ENCODE measurements around the gene FGB. TPM values are rescaled to one million over a fixed set of nuclear protein-coding genes. Genes with fewer than 3 reads are reported as not detected.

Gene FGB
- total and polyA plus RNA-seq, 2 experiments from 2014 or later = not detected

DNA sequence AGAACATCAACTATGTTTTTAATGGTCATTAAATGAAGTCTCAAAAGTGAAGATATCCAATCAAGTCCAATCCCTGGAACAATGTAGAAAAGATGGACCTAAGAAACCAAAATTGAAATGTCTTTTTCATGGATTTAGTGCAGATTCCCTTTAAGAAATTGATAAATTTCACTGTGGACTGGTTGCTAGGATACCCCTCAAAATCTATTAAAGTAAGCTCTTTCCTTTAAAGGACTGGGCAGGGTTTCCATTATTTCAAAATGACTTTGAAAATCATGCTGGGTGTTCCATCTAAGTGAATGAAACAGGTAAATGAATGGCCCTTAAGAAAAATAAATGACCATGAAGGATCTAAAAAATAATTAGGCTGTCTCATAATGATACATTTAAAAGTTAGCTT, 41.2 kb upstream of the FGB start (continued):
- no peak for TF ChIP-seq STAT1 (IDR thresholded peaks at IDR 0.05; ENCODE audit: unreplicated experiment)
- TF ChIP-seq EZH2 (IDR thresholded peaks at IDR 0.05; ENCODE audit: low read depth, unreplicated experiment) = no peak
- TF ChIP-seq CREB1 (CRISPR knock-in tag; IDR thresholded peaks at IDR 0.05; ENCODE audit: low read depth) = no peak
- TF ChIP-seq EZH2phosphoT487 (IDR thresholded peaks at IDR 0.05; ENCODE audit: unreplicated experiment) = no peak

DNA sequence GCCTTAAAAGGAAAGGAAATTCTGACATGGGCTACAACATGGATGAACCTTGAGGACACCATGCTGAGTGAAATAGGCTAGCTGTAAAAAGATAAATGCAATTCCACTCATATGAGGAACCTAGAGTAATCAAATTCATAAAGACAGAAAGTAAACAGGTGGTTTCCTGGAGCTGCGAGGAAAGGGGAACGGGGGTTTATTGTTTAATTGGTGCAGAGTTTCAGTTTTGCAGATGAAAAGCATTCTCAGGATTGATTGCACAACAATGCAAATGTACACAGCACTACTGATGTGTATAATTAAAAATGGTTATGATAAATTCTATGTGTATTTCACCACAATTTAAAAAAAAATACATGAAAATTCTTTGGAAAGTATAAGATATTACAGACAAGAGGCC, 36.7 kb upstream of the FGB start:
- Histone ChIP-seq H3K27ac (ENCODE audit: low read depth) (no peak overlapping the region), H4K20me1 (replicated peaks; ENCODE audit: insufficient read depth) (no peaks in the 10 kb centered on the region), H3K4me1 (ENCODE audit: insufficient read depth) (no peaks in the 10 kb centered on the region), H3K4me3 (no peak overlapping the region), H3K9me2 (ENCODE audit: insufficient read depth) (no peaks in the 10 kb centered on the region), H3K79me2 (replicated peaks; ENCODE audit: insufficient read depth) (no peaks in the 10 kb centered on the region), H3F3A (replicated peaks; ENCODE audit: low read depth) (no peaks in the 10 kb centered on the region), H3K27me3 (ENCODE audit: insufficient read depth) (no peaks in the 10 kb centered on the region), H2AFZ (no peak overlapping the region), H3K36me3 (ENCODE audit: insufficient read depth) (no peaks in the 10 kb centered on the region), H3K4me2 (no peak overlapping the region)
- Mint-ChIP-seq H3K9me3 (no peaks in the 10 kb centered on the region), H3K4me3 (no peak overlapping the region), H3K27ac (no peak overlapping the region), H3K27me3 (ENCODE audit: insufficient read depth, low read depth, poor library complexity) (peaks cover 2% of the 10 kb centered on the region), H3K4me1 (peaks cover 13% of the 10 kb centered on the region), H3K36me3 (ENCODE audit: low read depth) (no peaks in the 10 kb centered on the region)
- DNase-seq (ENCODE audit: low spot score) = no peak
- ATAC-seq = no peak
- TF ChIP-seq CREB1 (CRISPR knock-in tag; IDR thresholded peaks at IDR 0.05; ENCODE audit: low read depth) (no peak), NANOG (IDR thresholded peaks at IDR 0.05; ENCODE audit: borderline replicate concordance) (no peak), JUNB (IDR thresholded peaks at IDR 0.05; ENCODE audit: unreplicated experiment) (no peak), ZNF331 (CRISPR knock-in tag; IDR thresholded peaks at IDR 0.05; ENCODE audit: low read depth) (no peak), EZH2 (IDR thresholded peaks at IDR 0.05; ENCODE audit: low read depth, unreplicated experiment) (no peak)
- TF ChIP-seq, protein P1, sequence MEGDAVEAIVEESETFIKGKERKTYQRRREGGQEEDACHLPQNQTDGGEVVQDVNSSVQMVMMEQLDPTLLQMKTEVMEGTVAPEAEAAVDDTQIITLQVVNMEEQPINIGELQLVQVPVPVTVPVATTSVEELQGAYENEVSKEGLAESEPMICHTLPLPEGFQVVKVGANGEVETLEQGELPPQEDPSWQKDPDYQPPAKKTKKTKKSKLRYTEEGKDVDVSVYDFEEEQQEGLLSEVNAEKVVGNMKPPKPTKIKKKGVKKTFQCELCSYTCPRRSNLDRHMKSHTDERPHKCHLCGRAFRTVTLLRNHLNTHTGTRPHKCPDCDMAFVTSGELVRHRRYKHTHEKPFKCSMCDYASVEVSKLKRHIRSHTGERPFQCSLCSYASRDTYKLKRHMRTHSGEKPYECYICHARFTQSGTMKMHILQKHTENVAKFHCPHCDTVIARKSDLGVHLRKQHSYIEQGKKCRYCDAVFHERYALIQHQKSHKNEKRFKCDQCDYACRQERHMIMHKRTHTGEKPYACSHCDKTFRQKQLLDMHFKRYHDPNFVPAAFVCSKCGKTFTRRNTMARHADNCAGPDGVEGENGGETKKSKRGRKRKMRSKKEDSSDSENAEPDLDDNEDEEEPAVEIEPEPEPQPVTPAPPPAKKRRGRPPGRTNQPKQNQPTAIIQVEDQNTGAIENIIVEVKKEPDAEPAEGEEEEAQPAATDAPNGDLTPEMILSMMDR (conservative IDR thresholded peaks at IDR 0.05; ENCODE audit: low read depth in 2 of 2) = no peak
- TF ChIP-seq, protein P2, sequence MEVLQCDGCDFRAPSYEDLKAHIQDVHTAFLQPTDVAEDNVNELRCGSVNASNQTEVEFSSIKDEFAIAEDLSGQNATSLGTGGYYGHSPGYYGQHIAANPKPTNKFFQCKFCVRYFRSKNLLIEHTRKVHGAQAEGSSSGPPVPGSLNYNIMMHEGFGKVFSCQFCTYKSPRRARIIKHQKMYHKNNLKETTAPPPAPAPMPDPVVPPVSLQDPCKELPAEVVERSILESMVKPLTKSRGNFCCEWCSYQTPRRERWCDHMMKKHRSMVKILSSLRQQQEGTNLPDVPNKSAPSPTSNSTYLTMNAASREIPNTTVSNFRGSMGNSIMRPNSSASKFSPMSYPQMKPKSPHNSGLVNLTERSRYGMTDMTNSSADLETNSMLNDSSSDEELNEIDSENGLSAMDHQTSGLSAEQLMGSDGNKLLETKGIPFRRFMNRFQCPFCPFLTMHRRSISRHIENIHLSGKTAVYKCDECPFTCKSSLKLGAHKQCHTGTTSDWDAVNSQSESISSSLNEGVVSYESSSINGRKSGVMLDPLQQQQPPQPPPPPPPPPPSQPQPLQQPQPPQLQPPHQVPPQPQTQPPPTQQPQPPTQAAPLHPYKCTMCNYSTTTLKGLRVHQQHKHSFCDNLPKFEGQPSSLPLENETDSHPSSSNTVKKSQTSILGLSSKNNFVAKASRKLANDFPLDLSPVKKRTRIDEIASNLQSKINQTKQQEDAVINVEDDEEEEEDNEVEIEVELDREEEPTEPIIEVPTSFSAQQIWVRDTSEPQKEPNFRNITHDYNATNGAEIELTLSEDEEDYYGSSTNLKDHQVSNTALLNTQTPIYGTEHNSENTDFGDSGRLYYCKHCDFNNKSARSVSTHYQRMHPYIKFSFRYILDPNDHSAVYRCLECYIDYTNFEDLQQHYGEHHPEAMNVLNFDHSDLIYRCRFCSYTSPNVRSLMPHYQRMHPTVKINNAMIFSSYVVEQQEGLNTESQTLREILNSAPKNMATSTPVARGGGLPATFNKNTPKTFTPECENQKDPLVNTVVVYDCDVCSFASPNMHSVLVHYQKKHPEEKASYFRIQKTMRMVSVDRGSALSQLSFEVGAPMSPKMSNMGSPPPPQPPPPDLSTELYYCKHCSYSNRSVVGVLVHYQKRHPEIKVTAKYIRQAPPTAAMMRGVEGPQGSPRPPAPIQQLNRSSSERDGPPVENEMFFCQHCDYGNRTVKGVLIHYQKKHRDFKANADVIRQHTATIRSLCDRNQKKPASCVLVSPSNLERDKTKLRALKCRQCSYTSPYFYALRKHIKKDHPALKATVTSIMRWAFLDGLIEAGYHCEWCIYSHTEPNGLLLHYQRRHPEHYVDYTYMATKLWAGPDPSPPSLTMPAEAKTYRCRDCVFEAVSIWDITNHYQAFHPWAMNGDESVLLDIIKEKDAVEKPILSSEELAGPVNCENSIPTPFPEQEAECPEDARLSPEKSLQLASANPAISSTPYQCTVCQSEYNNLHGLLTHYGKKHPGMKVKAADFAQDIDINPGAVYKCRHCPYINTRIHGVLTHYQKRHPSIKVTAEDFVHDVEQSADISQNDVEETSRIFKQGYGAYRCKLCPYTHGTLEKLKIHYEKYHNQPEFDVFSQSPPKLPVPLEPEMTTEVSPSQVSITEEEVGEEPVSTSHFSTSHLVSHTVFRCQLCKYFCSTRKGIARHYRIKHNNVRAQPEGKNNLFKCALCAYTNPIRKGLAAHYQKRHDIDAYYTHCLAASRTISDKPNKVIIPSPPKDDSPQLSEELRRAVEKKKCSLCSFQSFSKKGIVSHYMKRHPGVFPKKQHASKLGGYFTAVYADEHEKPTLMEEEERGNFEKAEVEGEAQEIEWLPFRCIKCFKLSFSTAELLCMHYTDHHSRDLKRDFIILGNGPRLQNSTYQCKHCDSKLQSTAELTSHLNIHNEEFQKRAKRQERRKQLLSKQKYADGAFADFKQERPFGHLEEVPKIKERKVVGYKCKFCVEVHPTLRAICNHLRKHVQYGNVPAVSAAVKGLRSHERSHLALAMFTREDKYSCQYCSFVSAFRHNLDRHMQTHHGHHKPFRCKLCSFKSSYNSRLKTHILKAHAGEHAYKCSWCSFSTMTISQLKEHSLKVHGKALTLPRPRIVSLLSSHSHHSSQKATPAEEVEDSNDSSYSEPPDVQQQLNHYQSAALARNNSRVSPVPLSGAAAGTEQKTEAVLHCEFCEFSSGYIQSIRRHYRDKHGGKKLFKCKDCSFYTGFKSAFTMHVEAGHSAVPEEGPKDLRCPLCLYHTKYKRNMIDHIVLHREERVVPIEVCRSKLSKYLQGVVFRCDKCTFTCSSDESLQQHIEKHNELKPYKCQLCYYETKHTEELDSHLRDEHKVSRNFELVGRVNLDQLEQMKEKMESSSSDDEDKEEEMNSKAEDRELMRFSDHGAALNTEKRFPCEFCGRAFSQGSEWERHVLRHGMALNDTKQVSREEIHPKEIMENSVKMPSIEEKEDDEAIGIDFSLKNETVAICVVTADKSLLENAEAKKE (CRISPR knock-in tag; IDR thresholded peaks at IDR 0.05) = no peak

Measured in GM23338 (cell line).